HEK293 (cell line): ENCODE results near the gene KCNJ9.

Experiments used
- CTCF ChIA-PET: fragments of 350-600 bp; formaldehyde crosslinking; extraction: SDS; loops from one replicate; lab custom pipeline; 2021; ENCODE audit warnings: antibody characterized with exemption; lab: Yijun Ruan, JAX
- POLR2A ChIA-PET: fragments of 300-600 bp; formaldehyde crosslinking; extraction: SDS; loops from one replicate; lab custom pipeline; 2020; ENCODE audit warnings: antibody characterized with exemption, inconsistent platforms; lab: Yijun Ruan, JAX
- H3K27ac ChIP-seq: fragments of 200-500 bp; sonication (Bioruptor generic); 2 replicates; pipeline ENCODE4 v1.5.1; 2014; ENCODE audit warnings: low read depth, low read length, control low read depth, inconsistent platforms; ENCODE audit errors: extremely low read depth
- H3K36me3 ChIP-seq, 2 experiments: fragments of 200-500 bp in 1 of 2; sonication (Bioruptor generic) in 1 of 2; 1 replicate in 1 of 2; 2 replicates in 1 of 2; pipeline ENCODE4 v1.5.1; 2014 to 2017; ENCODE audit warnings: inconsistent platforms in 2 of 2, low read length in 2 of 2; ENCODE audit not compliant: control insufficient read depth in 2 of 2, insufficient read depth in 1 of 2
- H3K4me1 ChIP-seq: fragments of 200-500 bp; sonication (Bioruptor generic); 2 replicates; pipeline ENCODE4 v1.5.1; 2014; ENCODE audit warnings: mild to moderate bottlenecking, low read length, inconsistent platforms; ENCODE audit not compliant: control insufficient read depth, insufficient read depth
- H3K4me3 ChIP-seq: 2 replicates; pipeline ENCODE4 v1.5.1; 2011; ENCODE audit warnings: low read depth, mild to moderate bottlenecking, control low read depth, low read length, moderate library complexity
- H3K9me3 ChIP-seq: fragments of 200-500 bp; sonication (Bioruptor generic); 2 replicates; pipeline ENCODE4 v1.5.1; 2014; ENCODE audit warnings: low read depth, low read length, inconsistent platforms; ENCODE audit not compliant: control insufficient read depth, insufficient read depth
- BCL11B ChIP-seq: fragments of 450-650 bp; formaldehyde crosslinking; IDR thresholded peaks from 2 replicates; pipeline ENCODE4 v1.5.1; 2016; ENCODE audit warnings: low read depth, missing biosample characterization, missing genetic modification characterization
- HIC1 ChIP-seq: fragments of 450-650 bp; formaldehyde crosslinking; IDR thresholded peaks from 2 replicates; pipeline ENCODE4 v1.5.1; 2016; ENCODE audit warnings: missing biosample characterization, missing genetic modification characterization
- OVOL3 ChIP-seq: fragments of 450-650 bp; formaldehyde crosslinking; IDR thresholded peaks from 2 replicates; pipeline ENCODE4 v1.5.1; 2016; ENCODE audit warnings: missing biosample characterization, missing genetic modification characterization
- PATZ1 ChIP-seq: fragments of 450-650 bp; formaldehyde crosslinking; IDR thresholded peaks from 2 replicates; pipeline ENCODE4 v1.5.1; 2016; ENCODE audit warnings: missing biosample characterization, missing genetic modification characterization
- SP2 ChIP-seq: fragments of 450-650 bp; formaldehyde crosslinking; IDR thresholded peaks from 2 replicates; pipeline ENCODE4 v1.5.1; 2016; ENCODE audit warnings: missing biosample characterization, missing genetic modification characterization
- WT1 ChIP-seq: fragments of 450-650 bp; formaldehyde crosslinking; IDR thresholded peaks from 2 replicates; pipeline ENCODE4 v1.5.1; 2016; ENCODE audit warnings: missing biosample characterization, missing genetic modification characterization
- ZNF148 ChIP-seq: fragments of 450-650 bp; formaldehyde crosslinking; IDR thresholded peaks from 2 replicates; pipeline ENCODE4 v1.5.0; 2017; ENCODE audit warnings: missing biosample characterization, missing genetic modification characterization, borderline replicate concordance
- ZNF274 ChIP-seq, 2 experiments: fragments of 200-500 bp in 1 of 2; fragments of 450-650 bp in 1 of 2; sonication (Bioruptor generic) in 1 of 2; formaldehyde crosslinking in 1 of 2; IDR thresholded peaks; 2 replicates each; pipeline versions ENCODE4 v1.5.1 to v1.6.1; 2014 to 2016; ENCODE audit warnings: borderline replicate concordance in 1 of 2, inconsistent platforms in 1 of 2, low read length in 1 of 2, missing biosample characterization in 1 of 2, missing genetic modification characterization in 1 of 2
- ZNF394 ChIP-seq: fragments of 450-650 bp; formaldehyde crosslinking; IDR thresholded peaks from 2 replicates; pipeline ENCODE4 v1.5.1; 2016; ENCODE audit warnings: missing biosample characterization, missing genetic modification characterization, mild to moderate bottlenecking, moderate library complexity, borderline replicate concordance
- ZNF449 ChIP-seq: fragments of 450-650 bp; formaldehyde crosslinking; IDR thresholded peaks from 2 replicates; pipeline ENCODE4 v1.5.1; 2017; ENCODE audit warnings: missing biosample characterization, mild to moderate bottlenecking, missing genetic modification characterization, moderate library complexity
- ZNF48 ChIP-seq: fragments of 450-650 bp; formaldehyde crosslinking; IDR thresholded peaks from 2 replicates; pipeline ENCODE4 v1.5.1; 2016; ENCODE audit warnings: missing biosample characterization, missing genetic modification characterization
- ZNF571 ChIP-seq: fragments of 450-650 bp; formaldehyde crosslinking; IDR thresholded peaks from 2 replicates; pipeline ENCODE4 v1.5.0; 2017; ENCODE audit warnings: missing biosample characterization, missing genetic modification characterization
- ZNF624 ChIP-seq: fragments of 450-650 bp; formaldehyde crosslinking; IDR thresholded peaks from 2 replicates; pipeline ENCODE4 v1.5.1; 2017; ENCODE audit warnings: missing biosample characterization, missing genetic modification characterization
- ZNF658 ChIP-seq: fragments of 450-650 bp; formaldehyde crosslinking; IDR thresholded peaks from 2 replicates; pipeline ENCODE4; 2016; ENCODE audit warnings: missing biosample characterization, missing genetic modification characterization
- ZNF701 ChIP-seq: fragments of 450-650 bp; formaldehyde crosslinking; IDR thresholded peaks from 2 replicates; pipeline ENCODE4 v1.5.1; 2016; ENCODE audit warnings: missing biosample characterization, missing genetic modification characterization
- ZNF76 ChIP-seq: fragments of 450-650 bp; formaldehyde crosslinking; IDR thresholded peaks from 2 replicates; pipeline ENCODE4; 2016; ENCODE audit warnings: low read depth, missing biosample characterization, missing genetic modification characterization, borderline replicate concordance
- ZNF830 ChIP-seq: fragments of 450-650 bp; IDR thresholded peaks from 2 replicates; pipeline ENCODE4 v1.5.0; 2018; ENCODE audit warnings: missing biosample characterization, missing genetic modification characterization, low read depth, mild to moderate bottlenecking, moderate library complexity
- ZSCAN23 ChIP-seq: fragments of 450-650 bp; formaldehyde crosslinking; IDR thresholded peaks from 2 replicates; pipeline ENCODE4 v1.5.1; 2016; ENCODE audit warnings: missing biosample characterization, missing genetic modification characterization
- ZSCAN30 ChIP-seq: fragments of 450-650 bp; IDR thresholded peaks from 2 replicates; pipeline ENCODE4 v1.5.1; 2018; ENCODE audit warnings: missing biosample characterization, mild to moderate bottlenecking, missing genetic modification characterization, moderate library complexity

The KCNJ9 gene

GRCh38 chr1:160093624-160094290 lies 12.4 kb downstream of the KCNJ9 start:
- ChIA-PET POLR2A (no interaction called here), CTCF (interaction anchor here (0.8 to 1.9 kb wide), 2 partner anchors 8 to 100 kb away, joined by 3 to 10 read pairs; no protein-coding TSS in a partner anchor)
- peaks cover 0 to 19% of the 10 kb centered on the region in 2 experiments; a peak in 1 of 3 replicates for H3K36me3 ChIP-seq
- no peak overlapping the region for H3K4me3 ChIP-seq
- H3K27ac ChIP-seq = no peak overlapping the region
- H3K9me3 ChIP-seq = no peaks in the 10 kb centered on the region
- TF ChIP-seq ZNF830 (tag by site-specific recombination) (no peak), ZNF76 (no peak), ZNF701 (no peak), HIC1 (tag by site-specific recombination) (no peak), PATZ1 (no peak), ZNF148 (no peak), ZNF274 (IDR thresholded peaks at IDR 0.05; ENCODE audit: low read length) (no peak), ZNF274 (tag by site-specific recombination; IDR thresholded peaks at IDR 0.05; ENCODE audit: borderline replicate concordance) (no peak), ZSCAN23 (tag by site-specific recombination) (no peak), SP2 (tag by site-specific recombination) (no peak), WT1 (tag by site-specific recombination) (no peak), BCL11B (tag by site-specific recombination) (no peak), OVOL3 (no peak), ZNF624 (tag by site-specific recombination) (no peak), ZNF571 (no peak), ZNF394 (tag by site-specific recombination) (no peak), ZNF658 (tag by site-specific recombination) (no peak), ZNF48 (tag by site-specific recombination) (no peak), ZNF449 (tag by site-specific recombination) (no peak), ZSCAN30 (no peak)
- peaks cover 4% of the 10 kb centered on the region; the same call in 1 of the 2 replicates for H3K4me1 ChIP-seq
